Activated T-cell treated with anti-CD3 and anti-CD28 coated beads, Interleukin-2, amount 50 U/mL, for 72 hours (primary cell): Measurements from ENCODE around the gene SIM1. TPM values are rescaled to one million over a fixed set of nuclear protein-coding genes. Genes with fewer than 3 reads are reported as not detected.

Experiments used
- ATAC-seq, 2 donors: fragments of 150-1000 bp; cut with Tn5 transposase; replicated peaks in 1 of 2; 2 replicates each; pipeline ENCODE4 v1.10.0; 2021; ENCODE audit warnings: moderate library complexity in 2 of 2, mild to moderate bottlenecking in 1 of 2
- DNase-seq, 2 donors: peaks; one replicate each; pipeline ENCODE4 v3.0.0; 2021 to 2022; ENCODE audit warnings: mixed read lengths in 1 of 2
- H3K27ac Mint-ChIP-seq: one replicate; pipeline ENCODE4 v1.8.0; 2022; ENCODE audit warnings: mild to moderate bottlenecking, moderate library complexity, mixed read lengths
- H3K27me3 Mint-ChIP-seq: one replicate; pipeline ENCODE4 v1.8.0; 2022; ENCODE audit warnings: low read depth, mixed read lengths
- H3K36me3 Mint-ChIP-seq, 2 donors: one replicate each; pipeline ENCODE4 v1.8.0; 2022; ENCODE audit warnings: mixed read lengths in 2 of 2, mild to moderate bottlenecking in 1 of 2; ENCODE audit not compliant: insufficient read depth in 2 of 2
- H3K4me1 Mint-ChIP-seq: one replicate; pipeline ENCODE4 v1.8.0; 2022; ENCODE audit warnings: low read depth, mixed read lengths
- H3K4me3 Mint-ChIP-seq, 2 donors: one replicate each; pipeline ENCODE4 v1.8.0; 2022; ENCODE audit warnings: mild to moderate bottlenecking in 2 of 2, mixed read lengths in 2 of 2, moderate library complexity in 2 of 2
- H3K9me3 Mint-ChIP-seq, 2 donors: one replicate each; pipeline ENCODE4 v1.8.0; 2022; ENCODE audit warnings: mixed read lengths in 2 of 2
- total RNA-seq, 2 donors: library from RNA; stranded (reverse); gene quantifications; one replicate each; pipeline ENCODE4 v1.2.3, GENCODE V29; 2022

SIM1 gene, protein sequence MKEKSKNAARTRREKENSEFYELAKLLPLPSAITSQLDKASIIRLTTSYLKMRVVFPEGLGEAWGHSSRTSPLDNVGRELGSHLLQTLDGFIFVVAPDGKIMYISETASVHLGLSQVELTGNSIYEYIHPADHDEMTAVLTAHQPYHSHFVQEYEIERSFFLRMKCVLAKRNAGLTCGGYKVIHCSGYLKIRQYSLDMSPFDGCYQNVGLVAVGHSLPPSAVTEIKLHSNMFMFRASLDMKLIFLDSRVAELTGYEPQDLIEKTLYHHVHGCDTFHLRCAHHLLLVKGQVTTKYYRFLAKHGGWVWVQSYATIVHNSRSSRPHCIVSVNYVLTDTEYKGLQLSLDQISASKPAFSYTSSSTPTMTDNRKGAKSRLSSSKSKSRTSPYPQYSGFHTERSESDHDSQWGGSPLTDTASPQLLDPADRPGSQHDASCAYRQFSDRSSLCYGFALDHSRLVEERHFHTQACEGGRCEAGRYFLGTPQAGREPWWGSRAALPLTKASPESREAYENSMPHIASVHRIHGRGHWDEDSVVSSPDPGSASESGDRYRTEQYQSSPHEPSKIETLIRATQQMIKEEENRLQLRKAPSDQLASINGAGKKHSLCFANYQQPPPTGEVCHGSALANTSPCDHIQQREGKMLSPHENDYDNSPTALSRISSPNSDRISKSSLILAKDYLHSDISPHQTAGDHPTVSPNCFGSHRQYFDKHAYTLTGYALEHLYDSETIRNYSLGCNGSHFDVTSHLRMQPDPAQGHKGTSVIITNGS
- under 1 TPM in 1 of 2 donors, not detected in 1; 0.07 TPM for total RNA-seq

DNA sequence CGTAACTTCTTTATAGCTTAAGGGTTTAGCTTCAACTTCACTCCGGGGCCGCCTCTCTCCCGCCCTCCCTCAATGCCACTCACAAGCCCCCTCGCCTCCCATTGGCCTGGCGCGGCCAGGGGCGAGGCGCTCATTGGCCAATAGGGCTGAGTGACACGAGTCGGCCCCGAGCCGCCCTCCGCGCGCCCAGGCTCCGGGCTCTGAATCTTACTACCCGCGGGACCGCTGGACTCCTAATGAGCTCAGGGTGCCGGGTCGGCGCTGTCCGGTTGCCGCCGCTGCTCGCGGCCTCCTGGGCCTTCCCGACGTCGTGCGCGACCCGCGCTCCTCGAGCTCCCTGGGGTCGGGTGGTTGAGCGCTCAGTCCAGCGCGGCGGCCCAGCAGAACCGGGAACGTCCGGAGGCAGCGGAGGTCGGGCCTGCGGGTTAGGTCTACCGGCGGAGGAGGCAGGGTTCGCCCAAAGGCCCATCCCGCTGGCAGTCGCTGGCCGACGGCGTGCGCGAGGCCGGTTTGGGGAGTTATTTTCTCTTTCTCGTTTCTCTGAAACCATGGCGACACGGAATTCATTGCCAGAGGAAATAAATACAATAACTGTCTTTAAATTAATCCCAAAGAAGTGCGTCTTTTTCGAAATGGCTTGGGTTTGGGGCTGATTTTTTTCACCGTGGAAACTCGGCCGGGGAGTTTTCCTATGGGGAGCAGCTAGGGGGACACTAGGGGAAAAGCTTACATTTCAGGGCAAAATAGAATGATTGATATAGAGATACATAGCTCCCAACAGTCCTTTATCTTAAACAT lies at the start of gene SIM1:
Gene SIM1, minus strand, starts transcription at position 19 of the 798 bp plus-strand sequence. CDS start 1,453 bp downstream, outside the sequence.
- peak within 1 kb of the TSS; percentile 67 to 71 for H3K4me3 Mint-ChIP-seq
- peaks cover 46% of the 10 kb centered on the region for H3K4me1 Mint-ChIP-seq
- peaks cover 92% of the 10 kb centered on the region for H3K27me3 Mint-ChIP-seq
- peaks cover 5 to 7% of the 10 kb centered on the region in 2 donors for H3K9me3 Mint-ChIP-seq
- ATAC-seq: peak; percentile 71 to 74
- peaks cover 13 to 14% of the 10 kb centered on the region in 2 donors for H3K36me3 Mint-ChIP-seq
- H3K27ac Mint-ChIP-seq: peak within 1 kb of the TSS; percentile 54
- peak; percentile 37 to 39 for DNase-seq

DNA sequence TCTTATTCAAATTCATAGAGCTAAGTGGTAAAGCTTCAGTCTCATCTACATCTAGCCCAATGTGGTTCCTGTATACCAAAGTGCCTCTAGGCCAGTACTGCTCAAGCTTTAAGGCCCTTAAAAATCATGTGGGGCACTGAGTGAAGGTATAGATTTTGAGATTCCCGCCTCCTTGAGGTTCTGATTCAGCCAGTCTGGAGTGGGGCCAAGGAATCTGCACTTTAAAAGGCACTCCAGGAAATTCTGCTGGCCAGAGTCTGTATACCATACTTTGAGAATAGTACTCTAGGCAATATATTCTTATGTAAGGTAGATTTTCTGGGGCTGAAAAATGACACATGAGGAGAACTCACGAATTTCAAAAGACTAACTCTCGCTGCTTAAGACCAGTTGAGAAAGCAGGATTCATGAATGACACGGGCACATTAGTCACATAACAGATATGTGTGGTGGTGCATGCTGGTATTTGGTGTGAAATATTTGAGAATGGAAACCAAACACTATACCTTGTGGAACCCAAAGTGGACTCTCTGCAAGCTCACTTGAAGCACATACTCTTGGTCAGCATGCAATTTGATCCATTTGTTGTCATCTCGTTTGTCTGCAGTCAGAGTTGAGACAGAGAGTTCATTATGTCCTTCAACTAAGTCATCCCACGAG lies 47.6 kb upstream of the SIM1 start:
- Mint-ChIP-seq H3K4me3 (no peak overlapping the region), H3K4me1 (no peaks in the 10 kb centered on the region), H3K36me3 (peaks cover 2 to 17% of the 10 kb centered on the region in 2 donors), H3K9me3 (no peaks in the 10 kb centered on the region), H3K27me3 (no peaks in the 10 kb centered on the region), H3K27ac (no peak overlapping the region)
- no peak for DNase-seq
- ATAC-seq: no peak

DNA sequence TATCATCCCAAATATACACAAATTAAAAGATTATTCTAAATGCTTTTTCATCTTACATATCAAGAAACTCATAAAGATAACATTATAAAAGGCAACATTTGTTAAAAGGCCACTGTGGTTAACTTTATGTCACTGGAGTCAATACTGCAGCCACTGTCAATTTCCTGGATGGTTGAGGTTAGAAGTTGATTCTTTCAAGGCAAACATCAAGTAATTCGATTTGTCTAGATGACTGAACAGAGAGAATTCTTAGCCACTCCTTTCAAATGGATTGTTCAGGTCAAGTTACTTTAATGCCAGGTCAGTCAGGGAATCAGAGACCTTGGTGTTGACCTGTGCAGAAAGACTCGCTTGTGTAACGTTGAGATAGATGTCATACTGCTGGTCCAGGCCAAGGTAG lies 44.4 kb upstream of the SIM1 start:
- Mint-ChIP-seq H3K27me3 (no peaks in the 10 kb centered on the region), H3K36me3 (peaks cover 1 to 15% of the 10 kb centered on the region in 2 donors), H3K4me1 (no peaks in the 10 kb centered on the region), H3K4me3 (no peak overlapping the region), H3K27ac (no peak overlapping the region), H3K9me3 (no peaks in the 10 kb centered on the region)
- ATAC-seq: no peak
- DNase-seq: no peak

DNA sequence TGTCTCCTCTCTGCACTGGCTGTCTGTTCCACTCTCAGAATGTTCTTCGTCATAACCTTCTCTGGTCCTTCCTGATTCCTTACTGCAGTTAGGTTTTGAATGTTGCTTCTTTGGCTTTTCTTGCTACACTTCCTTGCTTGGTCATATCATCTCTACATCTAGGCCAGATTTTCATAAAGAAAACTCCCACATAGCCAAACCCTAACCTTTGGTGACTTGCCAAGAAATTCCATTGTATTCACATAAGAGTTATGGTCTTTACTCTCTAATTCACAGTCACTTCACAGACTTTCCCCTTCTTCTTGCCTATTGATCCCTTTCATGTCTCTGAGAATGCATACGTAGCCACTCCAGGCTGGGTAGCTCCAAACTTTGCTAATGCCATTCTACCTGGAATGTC lies 41.9 kb upstream of the SIM1 start:
- Mint-ChIP-seq H3K36me3 (peaks cover 0 to 7% of the 10 kb centered on the region in 2 donors), H3K27me3 (no peaks in the 10 kb centered on the region), H3K27ac (no peak overlapping the region), H3K4me1 (no peaks in the 10 kb centered on the region), H3K9me3 (no peaks in the 10 kb centered on the region), H3K4me3 (no peak overlapping the region)
- ATAC-seq: no peak
- no peak for DNase-seq

DNA sequence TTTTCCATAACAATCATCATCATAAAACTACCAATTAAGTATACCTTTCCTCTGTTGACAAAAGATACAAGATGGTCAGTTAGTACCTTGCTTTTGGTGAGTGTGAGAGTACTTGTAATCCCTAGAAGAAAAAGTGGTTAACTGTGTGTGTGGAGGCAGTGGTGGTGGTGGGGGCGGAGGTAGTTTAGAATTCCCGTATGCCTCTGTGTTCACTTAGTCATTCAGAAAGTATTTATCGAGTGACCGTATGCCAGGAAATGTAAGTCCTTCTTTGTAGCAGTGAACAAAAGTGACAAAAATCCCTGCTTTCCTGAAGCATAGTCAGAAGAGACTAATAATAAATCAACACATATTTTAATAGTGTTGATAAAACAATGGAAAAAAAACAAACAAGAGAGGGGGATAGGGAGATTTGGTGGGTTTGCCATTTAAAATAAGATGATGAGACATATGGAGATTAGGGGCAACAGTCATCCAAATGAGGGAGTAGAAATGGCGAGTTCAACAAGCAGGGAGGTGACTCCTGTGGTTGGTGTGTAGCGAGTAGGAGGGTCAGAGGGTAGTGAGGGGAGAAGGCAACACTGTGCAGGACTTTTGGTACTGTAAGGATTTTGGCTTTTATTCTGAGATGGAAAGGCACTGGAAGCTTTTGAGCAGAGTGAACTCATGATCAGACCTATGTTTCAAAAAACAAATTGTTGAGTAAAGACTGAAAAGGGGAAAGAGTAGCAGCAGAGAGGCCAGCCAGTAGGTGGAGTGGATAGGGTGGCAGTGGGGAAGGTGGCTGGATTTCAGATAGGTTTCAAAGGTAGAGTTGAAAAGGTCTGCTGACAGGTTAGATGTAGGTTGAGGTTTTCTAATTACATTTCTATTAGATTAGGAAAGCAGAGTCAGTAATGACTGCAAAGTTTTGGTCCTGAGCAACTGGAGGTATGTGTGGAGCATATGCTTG lies 40.3 kb upstream of the SIM1 start:
- Mint-ChIP-seq H3K4me3 (no peak overlapping the region), H3K4me1 (no peaks in the 10 kb centered on the region), H3K27ac (no peak overlapping the region), H3K9me3 (no peaks in the 10 kb centered on the region), H3K27me3 (peaks cover 4% of the 10 kb centered on the region), H3K36me3 (peaks cover 0 to 2% of the 10 kb centered on the region in 2 donors)
- ATAC-seq (peak in 1 of 2 donors; percentile 58), DNase-seq (no peak)

DNA sequence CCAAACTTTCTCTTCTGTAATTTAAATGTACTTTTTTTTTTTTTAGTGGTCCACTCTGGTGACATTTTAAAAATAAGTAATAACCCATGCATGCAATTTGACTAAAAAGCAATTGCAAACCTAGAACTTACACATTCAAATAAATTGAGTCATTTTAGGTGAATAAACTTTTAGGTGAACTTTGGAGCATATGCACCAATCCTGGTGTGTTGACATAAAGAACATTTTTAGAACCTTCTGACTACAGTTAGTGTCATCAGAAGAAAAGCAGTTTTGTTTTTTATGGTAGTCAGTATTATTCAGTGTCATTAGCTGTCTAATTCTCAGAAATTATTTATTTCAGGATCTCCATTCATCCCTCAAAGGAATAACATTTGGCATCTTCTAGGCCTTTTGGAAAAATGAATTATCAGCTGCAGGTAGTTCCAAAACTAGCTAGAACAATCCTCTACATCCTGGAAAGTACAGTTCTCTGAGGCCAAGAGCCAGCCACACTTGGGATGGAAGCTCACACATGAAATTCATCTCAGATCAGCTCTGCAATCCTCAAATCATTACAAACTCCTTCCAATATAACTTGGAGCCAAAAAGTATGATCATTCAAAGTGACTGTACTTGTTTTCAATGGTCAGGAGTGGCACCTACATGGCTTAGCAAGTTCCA lies 38.5 kb upstream of the SIM1 start:
- no peak for DNase-seq
- H3K36me3 Mint-ChIP-seq: peaks cover 0 to 2% of the 10 kb centered on the region in 2 donors
- no peak overlapping the region for H3K4me3 Mint-ChIP-seq
- no peak for ATAC-seq
- peaks cover 7% of the 10 kb centered on the region for H3K27me3 Mint-ChIP-seq
- H3K4me1 Mint-ChIP-seq: no peaks in the 10 kb centered on the region
- no peak overlapping the region for H3K27ac Mint-ChIP-seq
- H3K9me3 Mint-ChIP-seq: peaks cover 1 to 2% of the 10 kb centered on the region in 2 donors

DNA sequence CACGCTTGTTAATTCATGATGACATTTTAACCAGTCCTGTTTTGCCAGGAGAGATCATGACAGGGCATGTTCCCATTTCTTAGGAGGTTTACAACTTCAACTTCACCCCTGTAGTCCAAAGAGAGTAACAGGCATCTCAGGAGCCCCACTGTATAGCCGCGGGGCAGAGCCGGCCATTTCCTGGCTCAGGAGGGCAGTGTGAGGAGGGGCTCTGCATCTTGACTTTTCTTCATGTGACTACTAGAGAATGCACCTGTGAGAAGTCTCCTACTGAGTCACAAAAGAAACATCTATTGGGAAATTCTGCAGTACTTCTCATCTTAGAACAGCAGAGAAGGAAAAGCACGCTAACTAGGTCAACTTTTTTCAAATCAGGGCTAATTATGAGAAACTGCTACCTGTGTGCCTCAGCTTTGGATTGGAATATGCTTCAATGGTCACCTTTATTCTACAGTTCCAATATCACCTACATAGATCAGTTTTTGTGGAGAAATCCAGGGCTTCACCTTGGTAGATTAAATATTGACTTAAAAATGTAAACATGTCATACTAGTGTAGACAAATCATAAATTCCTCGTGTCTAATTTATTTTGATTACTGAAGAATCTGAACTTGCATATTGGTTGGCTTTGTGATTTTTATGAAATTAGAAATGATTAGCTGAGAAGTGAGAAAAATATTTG lies 28.6 kb upstream of the SIM1 start:
- H3K9me3 Mint-ChIP-seq: peaks cover 6 to 9% of the 10 kb centered on the region in 2 donors
- H3K27ac Mint-ChIP-seq: no peak overlapping the region
- peaks cover 34% of the 10 kb centered on the region for H3K27me3 Mint-ChIP-seq
- ATAC-seq (no peak), DNase-seq (no peak)
- no peak overlapping the region for H3K4me3 Mint-ChIP-seq
- no peaks in the 10 kb centered on the region for H3K4me1 Mint-ChIP-seq
- H3K36me3 Mint-ChIP-seq: peaks cover 0 to 1% of the 10 kb centered on the region in 2 donors

DNA sequence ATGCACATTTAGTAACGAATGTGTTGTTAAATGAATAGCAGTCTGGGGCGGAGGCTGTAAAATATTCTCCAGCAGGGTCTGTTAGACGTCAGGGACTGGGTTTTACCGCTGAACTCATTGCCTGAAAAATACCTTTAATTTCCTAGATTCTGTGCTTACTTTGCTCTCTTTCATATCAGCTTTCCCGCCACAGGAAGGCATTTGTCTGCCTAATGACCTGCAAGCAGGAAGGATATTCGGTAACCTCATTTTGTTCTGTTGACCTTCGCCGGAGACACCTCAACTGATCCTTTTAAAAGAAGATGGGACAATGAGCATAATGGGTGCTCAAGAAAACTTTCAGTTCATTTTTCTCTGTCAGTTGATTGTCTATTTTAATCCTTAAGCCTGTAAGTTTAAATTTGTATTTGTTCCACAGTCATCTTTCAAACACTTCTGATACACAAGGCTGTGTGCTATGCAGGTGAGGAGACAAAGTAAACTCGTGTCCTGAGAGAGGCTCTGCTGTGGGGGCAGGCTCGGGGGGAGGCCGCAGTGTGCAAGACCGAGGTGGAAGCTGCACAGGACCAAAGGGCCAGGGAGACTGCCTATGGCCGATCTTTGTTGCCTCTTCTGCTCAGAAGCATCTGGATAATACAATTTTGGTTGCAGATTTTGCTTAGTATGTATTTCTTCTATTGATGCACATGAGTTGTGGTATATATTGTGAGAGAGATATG lies 27.4 kb upstream of the SIM1 start:
- H3K4me1 Mint-ChIP-seq: no peaks in the 10 kb centered on the region
- no peaks in the 10 kb centered on the region for H3K36me3 Mint-ChIP-seq
- H3K27me3 Mint-ChIP-seq: peaks cover 46% of the 10 kb centered on the region
- DNase-seq: no peak
- ATAC-seq: no peak
- no peak overlapping the region for H3K4me3 Mint-ChIP-seq
- no peak overlapping the region for H3K27ac Mint-ChIP-seq
- H3K9me3 Mint-ChIP-seq: peaks cover 3 to 5% of the 10 kb centered on the region in 2 donors

DNA sequence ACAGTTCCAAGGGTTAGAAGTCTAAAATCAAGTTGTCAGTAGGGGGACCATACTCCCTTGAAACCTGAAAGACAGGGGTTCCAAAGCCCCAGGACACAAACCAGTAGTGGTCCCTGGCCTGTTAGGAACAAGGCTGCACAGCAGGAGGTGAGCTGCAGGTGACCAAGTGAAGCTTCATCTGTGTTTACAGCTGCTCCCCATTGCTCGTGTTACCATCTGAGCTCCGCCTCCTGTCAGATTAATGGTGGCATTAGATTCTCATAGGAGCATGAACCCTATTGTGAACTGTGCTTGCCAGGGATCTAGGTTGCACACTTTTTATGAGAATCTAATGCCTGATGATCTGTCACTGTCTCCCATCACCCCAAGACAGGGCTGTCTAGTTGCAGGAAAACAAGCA lies 25.3 kb upstream of the SIM1 start:
- H3K27me3 Mint-ChIP-seq: peaks cover 56% of the 10 kb centered on the region

DNA sequence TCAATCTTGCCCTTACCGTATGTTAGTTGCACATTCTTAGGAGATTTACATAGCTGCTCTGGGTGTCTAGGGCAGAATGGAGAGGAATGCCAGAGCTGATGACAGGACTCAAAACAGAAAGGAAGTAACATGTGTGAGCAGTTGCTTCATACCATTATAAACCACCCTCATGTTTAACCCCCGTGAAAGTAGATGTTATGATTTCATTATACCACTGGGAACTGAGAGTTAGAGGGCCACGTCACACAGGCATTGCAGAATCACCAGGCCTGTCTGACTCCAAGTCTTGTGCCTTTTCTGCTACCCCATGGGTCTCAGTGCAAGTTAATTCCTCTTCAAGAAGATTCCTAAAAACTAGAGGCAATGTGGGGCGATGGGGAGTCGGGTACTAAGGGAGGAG lies 23.5 kb upstream of the SIM1 start:
- Mint-ChIP-seq H3K27me3 (peaks cover 64% of the 10 kb centered on the region), H3K27ac (no peak overlapping the region), H3K9me3 (no peaks in the 10 kb centered on the region), H3K4me3 (no peak overlapping the region), H3K36me3 (no peaks in the 10 kb centered on the region), H3K4me1 (peaks cover 10% of the 10 kb centered on the region)
- DNase-seq: no peak
- ATAC-seq: no peak

More for the DNA sequence above, 25.3 kb upstream of the SIM1 start:
- no peaks in the 10 kb centered on the region for H3K9me3 Mint-ChIP-seq
- H3K27ac Mint-ChIP-seq: no peak overlapping the region
- no peak overlapping the region for H3K4me3 Mint-ChIP-seq
- no peaks in the 10 kb centered on the region for H3K36me3 Mint-ChIP-seq
- H3K4me1 Mint-ChIP-seq: peaks cover under 1% of the 10 kb centered on the region
- ATAC-seq (no peak), DNase-seq (no peak)
